Heart left ventricle (tissue), 16 donors: ENCODE data around the gene DLGAP4. TPM values are rescaled to one million over a fixed set of nuclear protein-coding genes. Genes with fewer than 3 reads are reported as not detected.

Experiments used
- ATAC-seq, 4 donors: fragments of 200-7000 bp; cut with Tn5 transposase; one replicate each; pipeline ENCODE4 v1.9.1; 2020 to 2022; ENCODE audit warnings: moderate library complexity in 4 of 4, mild to moderate bottlenecking in 3 of 4, moderate number of reproducible peaks in 1 of 4
- DNase-seq, 5 donors: peaks; one replicate each; pipeline ENCODE4 v3.0.0-alpha.2; 2020
- H3K27ac ChIP-seq, 12 donors: fragments of 200-600 bp; sonication (generic) in 4 of 12; one replicate each; pipeline versions ENCODE4 v1.5.0 to v1.8.0; 2016 to 2022; ENCODE audit warnings: mild to moderate bottlenecking in 2 of 12
- H3K27me3 ChIP-seq, 9 donors: fragments of 200-600 bp; sonication (generic) in 2 of 9; one replicate each; pipeline versions ENCODE4 v1.5.1 to v1.8.0; 2016 to 2022; ENCODE audit warnings: mild to moderate bottlenecking in 3 of 9
- H3K36me3 ChIP-seq, 9 donors: fragments of 200-600 bp; sonication (generic) in 2 of 9; one replicate each; pipeline versions ENCODE4 v1.5.0 to v1.8.0; 2018 to 2022; ENCODE audit warnings: mild to moderate bottlenecking in 2 of 9
- H3K4me1 ChIP-seq, 12 donors: fragments of 200-600 bp; sonication (generic) in 4 of 12; one replicate each; pipeline versions ENCODE4 v1.5.0 to v1.8.0; 2016 to 2022; ENCODE audit warnings: mild to moderate bottlenecking in 3 of 12
- H3K4me3 ChIP-seq, 12 donors: fragments of 200-600 bp; sonication (generic) in 4 of 12; one replicate each; pipeline versions ENCODE4 v1.5.0 to v1.8.0; 2017 to 2022; ENCODE audit warnings: mild to moderate bottlenecking in 9 of 12, moderate library complexity in 4 of 12
- H3K9me3 ChIP-seq, 12 donors: fragments of 200-600 bp; sonication (generic) in 4 of 12; one replicate each; pipeline versions ENCODE4 v1.5.0 to v1.8.0; 2016 to 2022; ENCODE audit warnings: mild to moderate bottlenecking in 1 of 12
- POLR2A ChIP-seq, 2 donors: fragments of 450-650 bp; IDR thresholded peaks; one replicate each; pipeline ENCODE4 v1.6.1; 2017; ENCODE audit warnings: antibody characterized with exemption in 2 of 2, mild to moderate bottlenecking in 2 of 2, moderate library complexity in 2 of 2
- WGBS, 4 donors: extraction: QIAGEN DNeasy Blood & Tissue Kit in 2 of 4; methylation state at CpG; one replicate each; pipeline versions ENCODE4 v1.1.5 to v1.1.7; 2013 to 2018; 5-methylcytosine and 5-hydroxymethylcytosine counted together
- intact Hi-C, 10 donors: fragments of 100-400 bp; cut with DNase I; formaldehyde crosslinking; loops; one replicate each; pipeline versions ENCODE4 v1.11.1 to v1.14.2; 2022
- polyA plus RNA-seq, 2 donors: library from polyadenylated mRNA; stranded (reverse); fragments of 200-250 nt; gene quantifications; one replicate each; pipeline ENCODE4 v1.2.3, GENCODE V29; 2013
- total RNA-seq, 9 donors: library from RNA; depleted of rRNA in 2 of 9; stranded (reverse); fragments of >200 nt in 2 of 9; fragmentation: NEBNext Ultra II Directional in 3 of 9; extraction: Animal tissue kit (Norgen Biotek cat#: 25700) in 3 of 9; gene quantifications; one replicate each; pipeline versions ENCODE4 v1.1.0 to v1.2.4, GENCODE V29; 2016 to 2023
- TF ChIP-seq, protein P1 (sequence below), 12 donors: fragments of 200-600 bp; sonication (generic) in 4 of 12; IDR thresholded peaks; one replicate each; pipeline versions ENCODE4 v1.5.0 to v1.8.0; 2018 to 2022; ENCODE audit warnings: antibody characterized with exemption in 12 of 12, mild to moderate bottlenecking in 5 of 12
- donor health status: ischemic (EF 13 %, LVEDD 7.1; RV severe dilation, severe dysfunction).
- donor health status: healthy with polysubstance abuse.
- donor health status: DM: no; HTN: yes; CAD: no.
- donor health status: DM: no; HTN: no; CAD: no.
- donor health status: ischemic (EF 25% LVEDD 6.9; RV normal size, moderate dysfunction).
- donor health status: ischemic (EF 25% LVEDD 5.7; RV mildly dilated, moderate dysfunction).
- donor health status: healthy.
- donor health status: DM: yes; HTN: yes; CAD: no.
- donor health status: ischemic (EF 35%, LVEDD 5.7; RV mildly dilated, moderate dysfunction).
- donor health status: nonischemic (EF 11% LVEDD 7.7; RV severe dilation, severe dysfunction).
- donor health status: DM: yes; HTN: yes; CAD: no.
- donor health status: PGD.
- donor health status: ischemic (EF 29% LVEDD 5.4; RV normal size, mild dysfunction).
- donor health status: nonischemic (EF 23%, LVEDD 6.1; RV moderate dilation, normal function).

Gene DLGAP4
- total and polyA plus RNA-seq, 11 donors = 25.6 to 76.7 (median 55.1) TPM

DNA sequence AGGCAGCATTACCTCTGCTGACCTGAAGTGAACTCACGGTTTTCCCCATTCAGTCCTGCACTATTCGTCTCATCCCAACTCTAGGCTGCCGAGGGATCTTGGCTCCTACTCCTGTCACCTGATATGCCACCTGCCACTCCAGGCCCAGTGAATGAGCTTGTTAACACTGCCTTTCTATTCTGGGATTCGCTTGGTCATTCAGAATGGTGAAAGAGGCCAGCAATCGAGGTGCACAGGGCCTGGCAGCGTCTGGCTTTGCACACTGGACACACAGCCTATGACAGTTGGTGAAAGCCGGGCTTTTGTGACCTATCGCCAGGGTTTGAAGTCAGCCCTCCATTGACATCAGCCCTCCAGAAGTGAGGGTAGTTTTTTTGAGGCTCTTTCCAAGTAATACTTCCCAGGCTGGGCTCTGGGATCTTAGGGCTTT lies 175.9 kb downstream of the DLGAP4 start:
- DNase-seq (peak in 4 of 5 donors; percentile 71 to 87 (median 78)), ATAC-seq (peak; percentile 88 to 91 (median 90))
- intact Hi-C loops = no loop called here
- Histone ChIP-seq H3K4me1 (peaks cover 5 to 100% (median 90%) of the 10 kb centered on the region in 12 donors), H3K36me3 (peaks cover 0 to 12% (median 0%) of the 10 kb centered on the region in 9 donors), H3K27me3 (no peaks in the 10 kb centered on the region), H3K9me3 (no peaks in the 10 kb centered on the region), H3K27ac (peak overlapping the region in 11 of 12 donors; percentile 19 to 85 (median 76)), H3K4me3 (no peak overlapping the region)
- no peak for TF ChIP-seq POLR2A (IDR thresholded peaks at IDR 0.05)
- TF ChIP-seq, protein P1, sequence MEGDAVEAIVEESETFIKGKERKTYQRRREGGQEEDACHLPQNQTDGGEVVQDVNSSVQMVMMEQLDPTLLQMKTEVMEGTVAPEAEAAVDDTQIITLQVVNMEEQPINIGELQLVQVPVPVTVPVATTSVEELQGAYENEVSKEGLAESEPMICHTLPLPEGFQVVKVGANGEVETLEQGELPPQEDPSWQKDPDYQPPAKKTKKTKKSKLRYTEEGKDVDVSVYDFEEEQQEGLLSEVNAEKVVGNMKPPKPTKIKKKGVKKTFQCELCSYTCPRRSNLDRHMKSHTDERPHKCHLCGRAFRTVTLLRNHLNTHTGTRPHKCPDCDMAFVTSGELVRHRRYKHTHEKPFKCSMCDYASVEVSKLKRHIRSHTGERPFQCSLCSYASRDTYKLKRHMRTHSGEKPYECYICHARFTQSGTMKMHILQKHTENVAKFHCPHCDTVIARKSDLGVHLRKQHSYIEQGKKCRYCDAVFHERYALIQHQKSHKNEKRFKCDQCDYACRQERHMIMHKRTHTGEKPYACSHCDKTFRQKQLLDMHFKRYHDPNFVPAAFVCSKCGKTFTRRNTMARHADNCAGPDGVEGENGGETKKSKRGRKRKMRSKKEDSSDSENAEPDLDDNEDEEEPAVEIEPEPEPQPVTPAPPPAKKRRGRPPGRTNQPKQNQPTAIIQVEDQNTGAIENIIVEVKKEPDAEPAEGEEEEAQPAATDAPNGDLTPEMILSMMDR (IDR thresholded peaks at IDR 0.05) = no peak
- 25 to 48% (median 36%) methylated on average over 8 of the region's 8 CpGs for WGBS, 4 donors

DNA sequence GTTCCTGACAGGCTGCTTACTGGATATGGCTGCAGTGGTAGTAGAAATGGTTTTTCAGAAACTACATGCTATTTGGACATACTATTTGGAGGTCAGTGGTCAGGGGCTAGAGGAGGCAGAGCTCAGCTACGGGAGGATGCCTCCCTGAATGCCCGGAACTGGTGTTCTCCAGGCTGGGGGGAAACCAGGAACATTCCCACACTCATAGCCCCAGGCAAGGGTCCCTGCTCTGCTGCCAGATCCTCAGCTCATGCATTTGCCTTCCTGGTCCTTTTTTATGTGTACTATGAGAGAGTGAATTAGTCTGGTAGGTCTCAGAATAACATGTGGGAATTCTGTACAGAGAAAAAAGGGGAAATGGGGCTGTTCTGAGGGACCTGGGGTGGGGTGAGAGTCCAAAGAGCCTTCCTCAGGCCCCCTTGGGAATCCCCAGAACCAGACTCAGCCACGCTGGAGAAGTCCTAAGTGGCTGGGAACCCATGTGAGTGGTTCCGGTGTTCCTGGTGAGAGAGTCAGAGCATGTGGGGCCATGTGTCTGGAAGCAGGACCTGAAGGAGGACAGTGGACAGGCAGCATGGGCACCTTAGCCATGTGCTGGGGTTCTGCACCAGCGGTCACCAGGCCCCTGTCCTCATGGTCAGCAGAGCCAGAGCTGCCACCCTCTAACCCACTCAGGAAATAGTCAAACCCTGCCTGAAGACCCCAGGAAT lies 177.2 kb downstream of the DLGAP4 start:
- Histone ChIP-seq H3K27me3 (no peaks in the 10 kb centered on the region), H3K36me3 (peaks cover 0 to 4% (median 0%) of the 10 kb centered on the region in 9 donors), H3K4me1 (peaks cover 5 to 100% (median 88%) of the 10 kb centered on the region in 12 donors), H3K4me3 (no peak overlapping the region), H3K9me3 (no peaks in the 10 kb centered on the region), H3K27ac (peak overlapping the region in 11 of 12 donors; percentile 47 to 85 (median 76))
- TF ChIP-seq, protein P1 (IDR thresholded peaks at IDR 0.05) = no peak
- TF ChIP-seq POLR2A (IDR thresholded peaks at IDR 0.05) = no peak
- intact Hi-C loops = no loop called here
- ATAC-seq (peak in 1 of 4 donors; percentile 11), DNase-seq (no peak)
- WGBS, 4 donors = 54 to 64% (median 58%) methylated on average over 5 of the region's 5 CpGs

DNA sequence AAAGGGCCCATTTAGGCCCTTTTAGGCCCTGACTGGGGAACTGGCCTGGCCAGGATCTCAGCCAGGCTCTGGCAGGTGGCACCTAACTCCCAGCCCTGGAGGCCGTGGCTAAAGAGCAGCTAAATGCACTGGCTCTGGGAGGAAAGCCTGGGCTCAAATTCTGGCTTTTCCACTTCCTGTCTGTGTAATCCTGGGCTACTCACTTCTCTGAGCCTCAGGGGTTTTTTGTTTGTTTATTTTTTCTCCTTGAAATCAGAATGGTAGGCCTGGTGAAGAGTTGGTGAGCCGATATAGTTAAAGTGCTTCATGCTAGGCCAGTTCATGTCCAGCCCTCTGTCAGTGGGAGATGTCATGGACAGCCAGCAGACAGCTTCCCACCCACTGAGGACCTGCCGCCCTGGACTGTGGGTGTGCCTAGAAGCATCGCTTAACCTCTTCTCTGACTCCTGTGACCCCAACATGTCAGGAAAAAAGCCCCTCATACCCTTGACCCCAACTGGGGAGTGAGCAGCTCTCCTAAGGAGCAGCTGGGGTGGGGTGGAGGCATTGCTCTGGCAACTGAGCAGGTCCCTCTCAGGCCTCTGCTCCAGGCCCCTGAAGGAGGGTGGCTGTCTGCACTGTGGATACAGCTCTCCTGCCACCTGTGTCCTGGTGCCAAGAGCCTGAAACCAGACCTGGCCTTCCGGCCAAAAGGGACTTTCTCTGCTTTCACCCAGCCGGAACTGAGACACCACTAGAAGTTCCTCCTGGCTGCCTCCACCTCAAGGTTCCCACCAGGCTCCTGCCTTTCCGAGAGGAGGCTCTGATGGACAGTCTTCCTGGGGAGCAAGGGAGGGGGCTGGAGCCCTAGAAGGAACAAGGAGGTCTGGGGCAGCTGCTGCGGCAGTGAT lies 178.0 kb downstream of the DLGAP4 start:
- H3K4me3 ChIP-seq = no peak overlapping the region
- TF ChIP-seq, protein P1 (IDR thresholded peaks at IDR 0.05) = no peak
- no peak for TF ChIP-seq POLR2A (IDR thresholded peaks at IDR 0.05)
- 38 to 43% (median 41%) methylated on average over 5 to 8 of the region's 8 CpGs for WGBS, 4 donors
- peak overlapping the region in 10 of 12 donors; percentile 42 to 85 (median 76) for H3K27ac ChIP-seq
- DNase-seq (no peak), ATAC-seq (peak in 3 of 4 donors; percentile 3 to 12 (median 10))
- no peaks in the 10 kb centered on the region for H3K36me3 ChIP-seq
- intact Hi-C loops = no loop called here
- H3K4me1 ChIP-seq = peaks cover 5 to 98% (median 82%) of the 10 kb centered on the region in 12 donors
- no peaks in the 10 kb centered on the region for H3K9me3 ChIP-seq
- no peaks in the 10 kb centered on the region for H3K27me3 ChIP-seq

DNA sequence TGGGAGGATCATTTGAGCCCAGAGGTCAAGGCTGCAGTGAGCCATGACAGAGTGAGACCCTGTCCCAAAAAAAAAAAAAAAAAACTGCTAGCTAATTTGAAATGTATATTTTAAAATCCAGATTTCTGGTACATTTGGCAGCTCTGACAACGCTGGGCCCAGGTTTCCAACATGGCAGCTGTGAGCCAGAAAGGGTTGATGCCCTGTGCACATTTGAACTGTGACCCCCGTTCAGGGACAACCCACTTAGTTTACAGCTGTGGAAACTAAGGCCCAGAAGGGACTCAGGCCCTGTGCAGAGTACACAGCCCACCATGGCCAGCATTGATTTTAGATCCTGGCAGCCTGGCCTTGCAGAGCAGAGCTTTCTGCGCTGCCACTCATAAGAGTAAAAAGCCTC lies 179.1 kb downstream of the DLGAP4 start:
- no peaks in the 10 kb centered on the region for H3K9me3 ChIP-seq
- no peaks in the 10 kb centered on the region for H3K27me3 ChIP-seq
- 91 to 96% (median 94%) methylated on average over 3 of the region's 3 CpGs for WGBS, 4 donors
- H3K36me3 ChIP-seq = no peaks in the 10 kb centered on the region
- H3K4me1 ChIP-seq = peaks cover 5 to 98% (median 77%) of the 10 kb centered on the region in 12 donors
- intact Hi-C loops = no loop called here
- TF ChIP-seq POLR2A (IDR thresholded peaks at IDR 0.05) = no peak
- TF ChIP-seq, protein P1 (IDR thresholded peaks at IDR 0.05) = no peak
- no peak for DNase-seq
- no peak overlapping the region for H3K27ac ChIP-seq
- ATAC-seq = no peak
- H3K4me3 ChIP-seq = no peak overlapping the region
